Fibroblast of lung (primary cell): ENCODE results near the gene BAZ2A. TPM values are rescaled to one million over a fixed set of nuclear protein-coding genes. Genes with fewer than 3 reads are reported as not detected.

Experiments used
- DNase-seq, 2 donors: peaks; one replicate each; pipeline versions ENCODE4 v3.0.0 to v3.0.0-alpha.2; 2010; ENCODE audit warnings: low read depth in 2 of 2
- H2AFZ ChIP-seq: 2 replicates; pipeline ENCODE4 v1.5.1; 2012; ENCODE audit warnings: low read length, control low read depth, inconsistent platforms
- H3K27ac ChIP-seq: 2 replicates; pipeline ENCODE4 v1.5.1; 2011; ENCODE audit warnings: low read length, control low read depth; ENCODE audit not compliant: insufficient read depth
- H3K27me3 ChIP-seq: 2 replicates; pipeline ENCODE4 v1.5.1; 2011; ENCODE audit warnings: mild to moderate bottlenecking, low read length; ENCODE audit not compliant: control insufficient read depth, insufficient read depth
- H3K36me3 ChIP-seq: 2 replicates; pipeline ENCODE4 v1.5.1; 2011; ENCODE audit warnings: low read length; ENCODE audit not compliant: control insufficient read depth, insufficient read depth
- H3K4me1 ChIP-seq: 2 replicates; pipeline ENCODE4 v1.5.1; 2011; ENCODE audit warnings: low read length; ENCODE audit not compliant: control insufficient read depth, insufficient read depth; ENCODE audit errors: extremely low read depth
- H3K4me2 ChIP-seq: 2 replicates; pipeline ENCODE4 v1.5.1; 2011; ENCODE audit warnings: low read length, control low read depth; ENCODE audit not compliant: insufficient read depth; ENCODE audit errors: extremely low read depth
- H3K4me3 ChIP-seq, 4 experiments: fragments of 200-600 bp in 1 of 4; sonication (generic) in 1 of 4; replicated peaks in 1 of 4; 2 replicates each; pipeline ENCODE4 v1.5.1; 2011 to 2016; ENCODE audit warnings: low read length in 4 of 4, low read depth in 3 of 4, mild to moderate bottlenecking in 3 of 4, control low read depth in 2 of 4, inconsistent platforms in 1 of 4, mixed read lengths in 1 of 4; ENCODE audit not compliant: insufficient read depth in 1 of 4; ENCODE audit errors: control extremely low read depth in 1 of 4
- H3K79me2 ChIP-seq: 2 replicates; pipeline ENCODE4 v1.5.1; 2012; ENCODE audit warnings: mild to moderate bottlenecking, low read length, inconsistent platforms; ENCODE audit not compliant: control insufficient read depth, insufficient read depth
- H3K9ac ChIP-seq: 2 replicates; pipeline ENCODE4 v1.5.1; 2011; ENCODE audit warnings: mild to moderate bottlenecking, low read length, control low read depth; ENCODE audit not compliant: insufficient read depth
- H3K9me3 ChIP-seq: 2 replicates; pipeline ENCODE4 v1.5.1; 2012; ENCODE audit warnings: low read depth, low read length; ENCODE audit not compliant: control insufficient read depth, insufficient read depth
- H4K20me1 ChIP-seq: 2 replicates; pipeline ENCODE4 v1.5.1; 2011; ENCODE audit warnings: low read length; ENCODE audit not compliant: control insufficient read depth, insufficient read depth; ENCODE audit errors: extremely low read depth
- EZH2 ChIP-seq: IDR thresholded peaks from 2 replicates; pipeline ENCODE4 v1.5.1; 2012; ENCODE audit warnings: low read length, control low read depth, mild to moderate bottlenecking; ENCODE audit errors: missing control alignments
- polyA plus RNA-seq, 2 donors: library from polyadenylated mRNA; depleted of rRNA in 1 of 2; stranded (reverse) in 1 of 2; unstranded in 1 of 2; fragments of >200 nt; gene quantifications; 2 replicates each; pipeline ENCODE4 v1.2.1, GENCODE V29; 2011 to 2012; ENCODE audit warnings: missing spikeins in 1 of 2
- total RNA-seq: library from RNA; depleted of rRNA; stranded (reverse); fragments of >200 nt; gene quantifications from 2 replicates; pipeline ENCODE4 v1.2.1, GENCODE V29; 2014
- TF ChIP-seq, protein P1 (sequence below), 2 donors: IDR thresholded peaks in 1 of 2; conservative IDR thresholded peaks in 1 of 2; 1 replicate in 1 of 2; 2 replicates in 1 of 2; pipeline ENCODE4 v1.5.1; 2011 to 2012; ENCODE audit warnings: low read length in 2 of 2, control low read depth in 1 of 2, inconsistent platforms in 1 of 2, low read depth in 1 of 2, mild to moderate bottlenecking in 1 of 2

Gene BAZ2A
- total and polyA plus RNA-seq, 2 donors (not counting 1 experiment from before 2014, with no cell fraction given) = 32.0 to 39.9 TPM

DNA sequence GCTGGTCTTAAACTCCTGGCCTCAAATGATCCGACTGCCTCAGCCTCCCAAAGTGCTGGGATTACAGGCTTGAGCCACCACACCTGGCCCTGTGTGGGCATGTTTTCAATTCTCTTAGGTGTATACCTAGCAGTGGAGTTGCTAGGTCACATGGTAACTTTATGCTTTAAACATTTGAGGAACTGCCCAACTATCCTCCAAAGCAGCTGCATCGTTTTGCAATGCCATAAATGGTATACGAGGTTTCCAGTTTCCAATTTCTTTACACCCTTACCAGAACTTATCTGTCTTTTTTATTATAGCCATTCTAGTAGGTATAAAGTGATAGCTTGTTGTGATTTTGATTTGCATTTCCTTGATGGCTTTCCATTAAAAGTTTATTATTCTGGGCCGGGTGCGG, 83.4 kb downstream of the BAZ2A start:
- H3K36me3 ChIP-seq = no peaks in the 10 kb centered on the region
- TF ChIP-seq EZH2 = no peak
- TF ChIP-seq, protein P1, sequence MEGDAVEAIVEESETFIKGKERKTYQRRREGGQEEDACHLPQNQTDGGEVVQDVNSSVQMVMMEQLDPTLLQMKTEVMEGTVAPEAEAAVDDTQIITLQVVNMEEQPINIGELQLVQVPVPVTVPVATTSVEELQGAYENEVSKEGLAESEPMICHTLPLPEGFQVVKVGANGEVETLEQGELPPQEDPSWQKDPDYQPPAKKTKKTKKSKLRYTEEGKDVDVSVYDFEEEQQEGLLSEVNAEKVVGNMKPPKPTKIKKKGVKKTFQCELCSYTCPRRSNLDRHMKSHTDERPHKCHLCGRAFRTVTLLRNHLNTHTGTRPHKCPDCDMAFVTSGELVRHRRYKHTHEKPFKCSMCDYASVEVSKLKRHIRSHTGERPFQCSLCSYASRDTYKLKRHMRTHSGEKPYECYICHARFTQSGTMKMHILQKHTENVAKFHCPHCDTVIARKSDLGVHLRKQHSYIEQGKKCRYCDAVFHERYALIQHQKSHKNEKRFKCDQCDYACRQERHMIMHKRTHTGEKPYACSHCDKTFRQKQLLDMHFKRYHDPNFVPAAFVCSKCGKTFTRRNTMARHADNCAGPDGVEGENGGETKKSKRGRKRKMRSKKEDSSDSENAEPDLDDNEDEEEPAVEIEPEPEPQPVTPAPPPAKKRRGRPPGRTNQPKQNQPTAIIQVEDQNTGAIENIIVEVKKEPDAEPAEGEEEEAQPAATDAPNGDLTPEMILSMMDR (conservative IDR thresholded peaks at IDR 0.05 in 1 of 2, IDR thresholded peaks at IDR 0.05 in 1 of 2; ENCODE audit: low read depth in 1 of 2, low read length in 2 of 2) = no peak
- H3K4me3 ChIP-seq = no peak overlapping the region
- H3K27me3 ChIP-seq = no peaks in the 10 kb centered on the region
- peaks cover 59% of the 10 kb centered on the region for H3K79me2 ChIP-seq
- no peaks in the 10 kb centered on the region for H3K9me3 ChIP-seq
- H2AFZ ChIP-seq = no peak overlapping the region
- no peak overlapping the region for H3K4me2 ChIP-seq
- no peaks in the 10 kb centered on the region for H4K20me1 ChIP-seq
- no peak overlapping the region for H3K27ac ChIP-seq
- no peak for DNase-seq
- no peak overlapping the region for H3K9ac ChIP-seq
- H3K4me1 ChIP-seq = no peaks in the 10 kb centered on the region

Other genes with a start within 250 kb of the BAZ2A start
- gene TIMELESS, start 180.9 kb downstream of the BAZ2A start, total RNA-seq = 3.6 and 5.9 TPM in 2 replicates
- 1.2 and 3.8 TPM in 2 replicates for gene TIMELESS, start 180.9 kb downstream of the BAZ2A start, polyA plus RNA-seq
- not detected in 2 replicates for gene MIP, start 175.7 kb downstream of the BAZ2A start, total RNA-seq
- not detected in 2 replicates for gene MIP, start 175.7 kb downstream of the BAZ2A start, polyA plus RNA-seq
- gene SPRYD4, start 161.7 kb downstream of the BAZ2A start, total RNA-seq = 1.0 and 1.7 TPM in 2 replicates
- gene SPRYD4, start 161.7 kb downstream of the BAZ2A start, polyA plus RNA-seq = 2.1 and 3.0 TPM in 2 replicates
- gene GLS2, start 142.2 kb downstream of the BAZ2A start, total RNA-seq = under 0.01 and 0.17 TPM in 2 replicates
- gene GLS2, start 142.2 kb downstream of the BAZ2A start, polyA plus RNA-seq = 0.03 and 0.08 TPM in 2 replicates
- gene RBMS2, start 108.5 kb downstream of the BAZ2A start, total RNA-seq = 11.3 and 23.1 TPM in 2 replicates
- 66.9 and 76.2 TPM in 2 replicates for gene RBMS2, start 108.5 kb downstream of the BAZ2A start, polyA plus RNA-seq
- gene ATP5F1B, start 15.7 kb upstream of the BAZ2A start, total RNA-seq = 376 and 613 TPM in 2 replicates
- gene ATP5F1B, start 15.7 kb upstream of the BAZ2A start, polyA plus RNA-seq = 965 and 1,111 TPM in 2 replicates
- gene PTGES3, start 58.0 kb upstream of the BAZ2A start, total RNA-seq = 53.7 and 60.3 TPM in 2 replicates
- 119 and 149 TPM in 2 replicates for gene PTGES3, start 58.0 kb upstream of the BAZ2A start, polyA plus RNA-seq
- 1,188 and 1,487 TPM in 2 replicates for gene NACA, start 95.0 kb upstream of the BAZ2A start, total RNA-seq
- 971 and 1,242 TPM in 2 replicates for gene NACA, start 95.0 kb upstream of the BAZ2A start, polyA plus RNA-seq
- gene PRIM1, start 122.0 kb upstream of the BAZ2A start, total RNA-seq = 4.9 and 6.1 TPM in 2 replicates
- gene PRIM1, start 122.0 kb upstream of the BAZ2A start, polyA plus RNA-seq = 7.1 and 22.6 TPM in 2 replicates
- gene HSD17B6, start 133.0 kb upstream of the BAZ2A start, total RNA-seq = 1.5 and 2.3 TPM in 2 replicates
- 0.59 and 1.4 TPM in 2 replicates for gene HSD17B6, start 133.0 kb upstream of the BAZ2A start, polyA plus RNA-seq